NB4 (cell line): ENCODE measurements around the gene FFAR4.

Experiments used
- DNase-seq: peaks from one replicate; pipeline ENCODE4 v3.0.0; 2010; ENCODE audit warnings: low read depth
- H3K4me3 ChIP-seq: one replicate; pipeline ENCODE4 v1.5.1; 2011; ENCODE audit warnings: mild to moderate bottlenecking, low read depth, low read length, moderate library complexity
- MYC ChIP-seq: IDR thresholded peaks from 2 replicates; pipeline ENCODE4 v1.6.1; 2011; ENCODE audit warnings: low read depth, low read length
- POLR2A ChIP-seq: IDR thresholded peaks from 2 replicates; pipeline ENCODE4 v1.6.1; 2011; ENCODE audit warnings: mild to moderate bottlenecking; ENCODE audit not compliant: insufficient read length; ENCODE audit errors: extremely low read depth
- TF ChIP-seq, protein P1 (sequence below): IDR thresholded peaks from one replicate; pipeline ENCODE4 v1.5.1; 2012; ENCODE audit warnings: low read depth, low read length
- TF ChIP-seq, protein P2 (sequence below): IDR thresholded peaks from 2 replicates; pipeline ENCODE4 v1.6.1; 2011; ENCODE audit warnings: low read depth, low read length

FFAR4 gene

GRCh38 chr10:93589648-93590562 lies 23.4 kb downstream of the FFAR4 start:
- no peak overlapping the region for H3K4me3 ChIP-seq
- TF ChIP-seq, protein P1, sequence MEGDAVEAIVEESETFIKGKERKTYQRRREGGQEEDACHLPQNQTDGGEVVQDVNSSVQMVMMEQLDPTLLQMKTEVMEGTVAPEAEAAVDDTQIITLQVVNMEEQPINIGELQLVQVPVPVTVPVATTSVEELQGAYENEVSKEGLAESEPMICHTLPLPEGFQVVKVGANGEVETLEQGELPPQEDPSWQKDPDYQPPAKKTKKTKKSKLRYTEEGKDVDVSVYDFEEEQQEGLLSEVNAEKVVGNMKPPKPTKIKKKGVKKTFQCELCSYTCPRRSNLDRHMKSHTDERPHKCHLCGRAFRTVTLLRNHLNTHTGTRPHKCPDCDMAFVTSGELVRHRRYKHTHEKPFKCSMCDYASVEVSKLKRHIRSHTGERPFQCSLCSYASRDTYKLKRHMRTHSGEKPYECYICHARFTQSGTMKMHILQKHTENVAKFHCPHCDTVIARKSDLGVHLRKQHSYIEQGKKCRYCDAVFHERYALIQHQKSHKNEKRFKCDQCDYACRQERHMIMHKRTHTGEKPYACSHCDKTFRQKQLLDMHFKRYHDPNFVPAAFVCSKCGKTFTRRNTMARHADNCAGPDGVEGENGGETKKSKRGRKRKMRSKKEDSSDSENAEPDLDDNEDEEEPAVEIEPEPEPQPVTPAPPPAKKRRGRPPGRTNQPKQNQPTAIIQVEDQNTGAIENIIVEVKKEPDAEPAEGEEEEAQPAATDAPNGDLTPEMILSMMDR, result no peak
- TF ChIP-seq, protein P2, sequence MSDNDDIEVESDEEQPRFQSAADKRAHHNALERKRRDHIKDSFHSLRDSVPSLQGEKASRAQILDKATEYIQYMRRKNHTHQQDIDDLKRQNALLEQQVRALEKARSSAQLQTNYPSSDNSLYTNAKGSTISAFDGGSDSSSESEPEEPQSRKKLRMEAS, result no peak
- TF ChIP-seq POLR2A, result no peak
- no peak for TF ChIP-seq MYC
- DNase-seq, result no peak

- H3K4me3 ChIP-seq, result no peak overlapping the region
- no peak for TF ChIP-seq POLR2A
- TF ChIP-seq, protein P2, result no peak
- TF ChIP-seq, protein P1, result no peak
- no peak for TF ChIP-seq MYC
- DNase-seq, result no peak
Measured at GRCh38 chr10:93590638-93591037, 24.2 kb downstream of the FFAR4 start.

GRCh38 chr10:93591065-93591808 lies 24.8 kb downstream of the FFAR4 start:
- no peak overlapping the region for H3K4me3 ChIP-seq
- TF ChIP-seq POLR2A (no peak), MYC (no peak)
- TF ChIP-seq, protein P1, result no peak
- TF ChIP-seq, protein P2, result no peak
- peak; percentile 58 for DNase-seq

- no peak for DNase-seq
- no peak for TF ChIP-seq MYC
- no peak for TF ChIP-seq POLR2A
- TF ChIP-seq, protein P1, result no peak
- TF ChIP-seq, protein P2, result no peak
Measured at GRCh38 chr10:93593254-93593653, 26.8 kb downstream of the FFAR4 start.

GRCh38 chr10:93593749-93594148 lies 27.3 kb downstream of the FFAR4 start:
- H3K4me3 ChIP-seq, result no peak overlapping the region
- DNase-seq, result no peak
- TF ChIP-seq, protein P1, result no peak
- no peak for TF ChIP-seq MYC
- TF ChIP-seq POLR2A, result no peak

More at GRCh38 chr10:93593254-93593653, 26.8 kb downstream of the FFAR4 start:
- no peak overlapping the region for H3K4me3 ChIP-seq
